Neuronal stem cell (in vitro differentiated cells): ENCODE measurements around the gene TTLL10.

Experiments used
- DNase-seq: peaks from one replicate; pipeline ENCODE4 v3.0.0-alpha.2; 2013; ENCODE audit warnings: low spot score
- H2AFZ ChIP-seq: one replicate; pipeline ENCODE4 v1.6.1; 2013; ENCODE audit warnings: mild to moderate bottlenecking, low read length, inconsistent platforms
- H2AK5ac ChIP-seq: 2 replicates; pipeline ENCODE4 v1.6.1; 2013; ENCODE audit warnings: low read depth, mild to moderate bottlenecking, inconsistent platforms, low read length, moderate library complexity, mixed read lengths
- H2BK120ac ChIP-seq: 2 replicates; pipeline ENCODE4 v1.6.1; 2013; ENCODE audit warnings: low read depth, mild to moderate bottlenecking, inconsistent platforms, low read length, moderate library complexity, mixed read lengths
- H2BK12ac ChIP-seq: one replicate; pipeline ENCODE4 v1.6.1; 2013; ENCODE audit warnings: low read length, inconsistent platforms
- H2BK15ac ChIP-seq: 2 replicates; pipeline ENCODE4 v1.6.1; 2013; ENCODE audit warnings: mild to moderate bottlenecking, low read length, inconsistent platforms, mixed read lengths
- H2BK5ac ChIP-seq: one replicate; pipeline ENCODE4 v1.6.1; 2013; ENCODE audit warnings: inconsistent platforms, mild to moderate bottlenecking, low read length, moderate library complexity
- H3K14ac ChIP-seq: one replicate; pipeline ENCODE4 v1.6.1; 2013; ENCODE audit warnings: low read length, inconsistent platforms
- H3K18ac ChIP-seq: 2 replicates; pipeline ENCODE4 v1.6.1; 2013; ENCODE audit warnings: low read length, inconsistent platforms
- H3K23ac ChIP-seq: 2 replicates; pipeline ENCODE4 v1.6.1; 2013; ENCODE audit warnings: low read depth, mild to moderate bottlenecking, mixed read lengths, low read length, inconsistent platforms; ENCODE audit not compliant: poor library complexity
- H3K27ac ChIP-seq: replicated peaks from 3 replicates; pipeline ENCODE4 v1.5.1; 2013; ENCODE audit warnings: low read length, inconsistent platforms
- H3K27me3 ChIP-seq, 3 experiments: 2 replicates each; pipeline ENCODE4 v1.6.1; 2013; ENCODE audit warnings: low read length in 3 of 3, mild to moderate bottlenecking in 2 of 3, inconsistent platforms in 1 of 3, low read depth in 1 of 3, mixed read lengths in 1 of 3, moderate library complexity in 1 of 3; ENCODE audit not compliant: control insufficient read depth in 3 of 3, insufficient read depth in 3 of 3
- H3K36me3 ChIP-seq, 2 donors: replicated peaks in 1 of 2; 2 replicates each; pipeline ENCODE4 v1.6.1; 2013; ENCODE audit warnings: low read length in 2 of 2; ENCODE audit not compliant: control insufficient read depth in 2 of 2, insufficient read depth in 2 of 2
- H3K4ac ChIP-seq: 2 replicates; pipeline ENCODE4 v1.6.1; 2013; ENCODE audit warnings: inconsistent platforms, mild to moderate bottlenecking, low read length, moderate library complexity
- H3K4me1 ChIP-seq, 2 donors: 1 replicate in 1 of 2; 2 replicates in 1 of 2; pipeline ENCODE4 v1.6.1; 2013; ENCODE audit warnings: low read length in 2 of 2, low read depth in 1 of 2; ENCODE audit not compliant: control insufficient read depth in 2 of 2, insufficient read depth in 1 of 2
- H3K4me2 ChIP-seq: one replicate; pipeline ENCODE4 v1.6.1; 2013; ENCODE audit warnings: mild to moderate bottlenecking, low read length, inconsistent platforms; ENCODE audit not compliant: insufficient read depth, poor library complexity, severe bottlenecking
- H3K4me3 ChIP-seq, 2 donors: 2 replicates each; pipeline ENCODE4 v1.5.1; 2013; ENCODE audit warnings: low read length in 2 of 2, mild to moderate bottlenecking in 2 of 2, inconsistent platforms in 1 of 2, moderate library complexity in 1 of 2
- H3K79me1 ChIP-seq: one replicate; pipeline ENCODE4 v1.6.1; 2013; ENCODE audit warnings: low read depth, mild to moderate bottlenecking, inconsistent platforms, low read length, moderate library complexity
- H3K9ac ChIP-seq: one replicate; pipeline ENCODE4 v1.6.1; 2013; ENCODE audit warnings: mild to moderate bottlenecking, low read depth, low read length, inconsistent platforms; ENCODE audit not compliant: poor library complexity
- H3K9me3 ChIP-seq, 2 donors: replicated peaks in 1 of 2; 2 replicates each; pipeline versions ENCODE3 to v1.6.1; 2013; ENCODE audit warnings: low read length in 2 of 2, mild to moderate bottlenecking in 2 of 2, inconsistent platforms in 1 of 2, low read depth in 1 of 2, mixed read lengths in 1 of 2, moderate library complexity in 1 of 2; ENCODE audit not compliant: control insufficient read depth in 2 of 2, insufficient read depth in 1 of 2
- H4K8ac ChIP-seq: one replicate; pipeline ENCODE4 v1.6.1; 2013; ENCODE audit warnings: low read depth, mild to moderate bottlenecking, inconsistent platforms, low read length, moderate library complexity
- H4K91ac ChIP-seq: one replicate; pipeline ENCODE4 v1.6.1; 2013; ENCODE audit warnings: low read length, low read depth, mild to moderate bottlenecking, inconsistent platforms; ENCODE audit not compliant: poor library complexity
- WGBS, 2 donors: extraction: QIAGEN DNeasy Blood & Tissue Kit; methylation state at CpG; one replicate each; pipeline ENCODE4 v1.1.7; 2013; ENCODE audit warnings: missing lambda C conversion rate in 2 of 2, mixed read lengths in 1 of 2; ENCODE audit not compliant: insufficient read length in 2 of 2, insufficient replicate concordance in 1 of 2; ENCODE audit errors: extremely low coverage in 2 of 2; 5-methylcytosine and 5-hydroxymethylcytosine counted together

Gene TTLL10

GRCh38 chr1:1155258-1155657 lies 18.4 kb upstream of the TTLL10 start:
- no CpG with 5 or more reads among the region's 10 CpGs for WGBS, 2 donors
- H2AK5ac ChIP-seq, result no peak overlapping the region
- no peak overlapping the region for H3K14ac ChIP-seq
- no peak overlapping the region for H4K91ac ChIP-seq
- H3K18ac ChIP-seq, result no peak overlapping the region
- no peak overlapping the region for H2BK120ac ChIP-seq
- no peak overlapping the region for H3K9ac ChIP-seq
- H3K27ac ChIP-seq, result no peak overlapping the region
- H3K9me3 ChIP-seq, result peaks cover 3 to 7% of the 10 kb centered on the region in 2 donors
- H3K36me3 ChIP-seq, result no peaks in the 10 kb centered on the region
- H3K27me3 ChIP-seq, result no peaks in the 10 kb centered on the region
- no peak overlapping the region for H3K23ac ChIP-seq
- no peak overlapping the region for H2BK5ac ChIP-seq
- H3K79me1 ChIP-seq, result peaks cover 1% of the 10 kb centered on the region
- H3K4me3 ChIP-seq, result no peak overlapping the region
- no peak overlapping the region for H2AFZ ChIP-seq
- H2BK15ac ChIP-seq, result no peak overlapping the region
- H3K4ac ChIP-seq, result no peak overlapping the region
- no peak overlapping the region for H4K8ac ChIP-seq
- no peak overlapping the region for H2BK12ac ChIP-seq
- no peak for DNase-seq
- peaks cover 5 to 12% of the 10 kb centered on the region in 2 donors for H3K4me1 ChIP-seq
- no peak overlapping the region for H3K4me2 ChIP-seq

DNA sequence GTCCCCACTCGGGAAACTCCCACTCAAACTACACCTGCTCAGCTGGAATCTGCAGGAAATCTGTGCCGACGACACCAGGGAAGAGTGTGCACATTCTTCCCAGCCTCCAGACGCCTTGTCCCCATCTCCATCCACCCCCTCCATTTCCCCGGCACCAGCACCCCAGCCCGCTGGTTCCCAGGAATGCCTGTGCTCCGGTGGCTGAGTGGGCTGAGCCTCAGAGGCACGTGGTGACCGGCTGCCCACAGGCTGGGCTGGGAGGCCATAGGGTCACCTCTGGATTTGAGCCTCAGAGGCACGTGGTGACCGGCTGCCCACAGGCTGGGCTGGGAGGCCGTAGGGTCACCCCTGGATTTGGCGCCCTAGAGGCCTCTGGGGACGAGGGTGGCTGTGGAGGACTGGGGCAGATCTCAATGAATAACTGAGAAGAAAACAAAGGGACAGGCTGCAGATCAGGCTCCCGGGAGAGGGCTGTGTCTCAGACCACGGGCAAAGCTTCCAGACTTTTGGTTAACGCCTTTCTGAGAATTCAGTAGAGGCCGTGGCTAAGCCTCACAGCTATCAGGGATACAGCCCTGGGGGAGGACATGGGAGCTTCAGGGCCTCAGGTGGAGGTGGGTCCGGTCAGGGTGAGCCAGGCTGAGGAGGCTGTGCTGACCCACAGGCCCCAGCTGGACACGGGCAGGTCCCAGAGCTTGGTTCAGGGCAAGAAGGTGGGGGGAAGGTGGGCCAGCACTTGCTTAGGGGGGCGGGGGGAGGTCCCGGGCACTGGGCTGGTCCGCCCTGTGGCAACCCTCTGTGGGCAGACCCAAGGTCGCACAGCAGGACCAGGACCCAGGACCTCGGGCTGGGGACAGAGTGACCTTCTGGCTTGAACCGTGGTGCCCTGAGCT lies 17.3 kb upstream of the TTLL10 start:
- Histone ChIP-seq H3K9me3 (peaks cover 3 to 7% of the 10 kb centered on the region in 2 donors), H4K91ac (no peak overlapping the region), H3K23ac (peak overlapping the region; percentile 85), H2BK120ac (no peak overlapping the region), H3K36me3 (no peaks in the 10 kb centered on the region), H2AK5ac (peak overlapping the region; percentile 98), H3K18ac (peak overlapping the region; percentile 94), H2BK15ac (peak overlapping the region; percentile 85), H2BK12ac (no peak overlapping the region), H3K9ac (no peak overlapping the region), H3K4ac (peak overlapping the region; percentile 76), H3K79me1 (peaks cover 1% of the 10 kb centered on the region), H3K4me2 (no peak overlapping the region), H2BK5ac (peak overlapping the region; percentile 53), H3K27ac (no peak overlapping the region), H3K27me3 (no peaks in the 10 kb centered on the region), H3K14ac (peak overlapping the region; percentile 56), H3K4me1 (peaks cover 5 to 12% of the 10 kb centered on the region in 2 donors), H3K4me3 (peak overlapping the region in 1 of 2 donors; percentile 43), H4K8ac (peak overlapping the region; percentile 43), H2AFZ (no peak overlapping the region)
- no peak for DNase-seq
- WGBS, 2 donors, result no CpG with 5 or more reads among the region's 26 CpGs

- no peak overlapping the region for H2BK120ac ChIP-seq
- H3K36me3 ChIP-seq, result no peaks in the 10 kb centered on the region
- H3K9me3 ChIP-seq, result peaks cover 3 to 7% of the 10 kb centered on the region in 2 donors
- H3K4me2 ChIP-seq, result no peak overlapping the region
- no peak for DNase-seq
- H3K14ac ChIP-seq, result peak overlapping the region; percentile 56
- H2BK15ac ChIP-seq, result peak overlapping the region; percentile 85
- peak overlapping the region; percentile 43 for H4K8ac ChIP-seq
- H3K27me3 ChIP-seq, result no peaks in the 10 kb centered on the region
- no peak overlapping the region for H2BK12ac ChIP-seq
- H3K79me1 ChIP-seq, result peaks cover 1% of the 10 kb centered on the region
- no peak overlapping the region for H2AFZ ChIP-seq
- H2BK5ac ChIP-seq, result no peak overlapping the region
- peak overlapping the region; percentile 85 for H3K23ac ChIP-seq
- no peak overlapping the region for H3K9ac ChIP-seq
- H3K4me1 ChIP-seq, result peaks cover 5 to 12% of the 10 kb centered on the region in 2 donors
- H3K4ac ChIP-seq, result peak overlapping the region; percentile 76
- H3K27ac ChIP-seq, result no peak overlapping the region
- H3K18ac ChIP-seq, result peak overlapping the region; percentile 94
- H2AK5ac ChIP-seq, result peak overlapping the region; percentile 98
- WGBS, 2 donors, result no CpG with 5 or more reads among the region's 9 CpGs
- no peak overlapping the region for H3K4me3 ChIP-seq
- H4K91ac ChIP-seq, result no peak overlapping the region
Measured at GRCh38 chr1:1157033-1157365, 16.7 kb upstream of the TTLL10 start.

GRCh38 chr1:1157426-1157913 lies 16.2 kb upstream of the TTLL10 start:
- H3K4me3 ChIP-seq, result peak overlapping the region in 1 of 2 donors; percentile 81
- peak; percentile 51 for DNase-seq
- H3K79me1 ChIP-seq, result peaks cover 1% of the 10 kb centered on the region
- no peak overlapping the region for H2BK12ac ChIP-seq
- WGBS, 2 donors, result no CpG with 5 or more reads among the region's 29 CpGs
- peak overlapping the region; percentile 99 for H3K14ac ChIP-seq
- H4K8ac ChIP-seq, result peak overlapping the region; percentile 82
- H2BK120ac ChIP-seq, result peak overlapping the region; percentile 98
- peaks cover 5 to 16% of the 10 kb centered on the region in 2 donors for H3K4me1 ChIP-seq
- no peaks in the 10 kb centered on the region for H3K27me3 ChIP-seq
- H3K18ac ChIP-seq, result peak overlapping the region; percentile 98
- H2AK5ac ChIP-seq, result peak overlapping the region; percentile 100
- peak overlapping the region; percentile 99 for H2BK15ac ChIP-seq
- peak overlapping the region; percentile 99 for H3K4ac ChIP-seq
- peak overlapping the region; percentile 79 for H3K27ac ChIP-seq
- peak overlapping the region; percentile 98 for H2BK5ac ChIP-seq
- peak overlapping the region; percentile 97 for H3K4me2 ChIP-seq
- peaks cover 3 to 7% of the 10 kb centered on the region in 2 donors for H3K9me3 ChIP-seq
- peak overlapping the region; percentile 93 for H3K23ac ChIP-seq
- H4K91ac ChIP-seq, result peak overlapping the region; percentile 85
- H2AFZ ChIP-seq, result peak overlapping the region; percentile 96
- peak overlapping the region; percentile 77 for H3K9ac ChIP-seq
- no peaks in the 10 kb centered on the region for H3K36me3 ChIP-seq
